ENCODE results near the gene PRKCH. TPM values are rescaled to one million over a fixed set of nuclear protein-coding genes. Genes with fewer than 3 reads are reported as not detected.

The PRKCH gene
- total RNA-seq, 5 donors from 2014 or later (not counting 1 experiment from before 2014, with no cell fraction given), result 267 to 436 (median 326) TPM

- peaks cover 3% of the 10 kb centered on the region for H3K36me3 Mint-ChIP-seq
These were observed 236.9 kb downstream of the PRKCH start for GRCh38 chr14:61558271-61558670.

DNA sequence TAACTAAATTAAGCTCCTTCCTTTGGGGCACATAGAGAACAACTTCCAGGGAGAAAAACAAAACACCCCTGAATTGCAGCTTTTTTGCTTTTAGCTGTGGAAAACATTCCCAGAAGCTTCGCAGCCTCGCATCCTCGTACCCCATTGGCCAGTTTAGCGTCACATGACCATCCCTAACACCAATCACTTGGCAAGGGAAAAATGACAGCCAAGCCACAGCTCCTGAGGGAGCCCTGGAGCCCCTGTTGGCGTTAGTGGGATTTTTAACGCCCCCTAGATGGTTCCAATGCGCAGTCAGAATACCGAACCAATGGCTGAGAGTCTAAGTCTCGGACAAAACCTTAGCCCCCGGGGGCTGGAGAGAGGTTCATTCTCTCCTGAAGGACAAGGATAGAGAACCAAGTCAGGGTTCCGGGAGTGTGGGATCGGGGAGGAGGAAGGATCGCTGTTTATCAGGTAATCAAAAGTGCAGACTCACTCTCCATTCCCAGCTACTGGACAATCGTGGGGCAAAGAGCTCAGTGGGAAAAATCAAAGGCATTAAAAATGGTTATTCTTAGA, 238.3 kb downstream of the PRKCH start:
- no peak for ATAC-seq (replicated peaks in 1 of 4)
- peaks cover 0 to 4% of the 10 kb centered on the region in 2 experiments for H3K4me1 ChIP-seq (ENCODE audit: control insufficient read depth in 1 of 2, extremely low read depth in 1 of 2, insufficient read depth in 2 of 2, low read length in 2 of 2)
- H3K36me3 ChIP-seq (ENCODE audit: control insufficient read depth in 2 of 2, extremely low read depth in 1 of 2, insufficient read depth in 1 of 2, low read length in 1 of 2), result peaks cover 0 to 2% of the 10 kb centered on the region in 2 donors
- Mint-ChIP-seq H3K9me3 (no peaks in the 10 kb centered on the region), H3K4me3 (no peak overlapping the region), H3K27ac (peak overlapping the region in 1 of 2 donors; percentile 23), H3K36me3 (no peaks in the 10 kb centered on the region), H3K27me3 (no peaks in the 10 kb centered on the region), H3K4me1 (peaks cover 18 to 33% (median 32%) of the 10 kb centered on the region in 3 donors)
- H3K9me3 ChIP-seq, result no peaks in the 10 kb centered on the region
- H3K27me3 ChIP-seq (replicated peaks in 1 of 2; ENCODE audit: control insufficient read depth in 2 of 2, extremely low read depth in 1 of 2, insufficient read depth in 2 of 2, low read length in 1 of 2), result no peaks in the 10 kb centered on the region
- H3K27ac ChIP-seq (ENCODE audit: low read length), result no peak overlapping the region
- H3K4me3 ChIP-seq (ENCODE audit: control insufficient read depth in 1 of 2, extremely low read depth in 1 of 2, low read length in 1 of 2), result no peak overlapping the region
- WGBS (ENCODE audit: insufficient coverage), result 96% methylated on average over 10 of the region's 14 CpGs
- POLR2A ChIA-PET, result interaction anchor here in 1 of 2 donors (0.7 kb wide), 2 partner anchors 203 to 423 kb away, joined by 4 to 10 read pairs; no protein-coding TSS in a partner anchor
- DNase-seq, result no peak
- CTCF ChIA-PET, result interaction anchor here in 1 of 2 donors (0.6 to 1.2 kb wide), 2 partner anchors 14 to 44 kb away, joined by 3 read pairs; no protein-coding TSS in a partner anchor

More at GRCh38 chr14:61558271-61558670, 236.9 kb downstream of the PRKCH start:
- Mint-ChIP-seq H3K4me3 (no peak overlapping the region), H3K27ac (no peak overlapping the region), H3K27me3 (no peaks in the 10 kb centered on the region), H3K9me3 (no peaks in the 10 kb centered on the region), H3K4me1 (peaks cover 28 to 36% (median 36%) of the 10 kb centered on the region in 3 donors)
- H3K36me3 ChIP-seq (ENCODE audit: control insufficient read depth in 2 of 2, extremely low read depth in 1 of 2, insufficient read depth in 1 of 2, low read length in 1 of 2), result peaks cover 0 to 2% of the 10 kb centered on the region in 2 donors
- no peaks in the 10 kb centered on the region for H3K27me3 ChIP-seq (replicated peaks in 1 of 2; ENCODE audit: control insufficient read depth in 2 of 2, extremely low read depth in 1 of 2, insufficient read depth in 2 of 2, low read length in 1 of 2)
- H3K4me3 ChIP-seq (ENCODE audit: control insufficient read depth in 1 of 2, extremely low read depth in 1 of 2, low read length in 1 of 2), result no peak overlapping the region
- H3K27ac ChIP-seq (ENCODE audit: low read length), result no peak overlapping the region
- ATAC-seq (replicated peaks in 1 of 4) (no peak), DNase-seq (no peak)
- H3K9me3 ChIP-seq, result no peaks in the 10 kb centered on the region
- peaks cover 0 to 4% of the 10 kb centered on the region in 2 experiments for H3K4me1 ChIP-seq (ENCODE audit: control insufficient read depth in 1 of 2, extremely low read depth in 1 of 2, insufficient read depth in 2 of 2, low read length in 2 of 2)
- ChIA-PET CTCF (interaction anchor here in 1 of 2 donors (0.8 kb wide), 1 partner anchor 79 kb away, joined by 7 read pairs; no protein-coding TSS in a partner anchor), POLR2A (interaction anchor here in 1 of 2 donors (0.6 kb wide), 1 partner anchor 158 kb away, joined by 3 read pairs; no protein-coding TSS in a partner anchor)
- WGBS (ENCODE audit: insufficient coverage), result 95% methylated on average over 3 of the region's 6 CpGs

DNA sequence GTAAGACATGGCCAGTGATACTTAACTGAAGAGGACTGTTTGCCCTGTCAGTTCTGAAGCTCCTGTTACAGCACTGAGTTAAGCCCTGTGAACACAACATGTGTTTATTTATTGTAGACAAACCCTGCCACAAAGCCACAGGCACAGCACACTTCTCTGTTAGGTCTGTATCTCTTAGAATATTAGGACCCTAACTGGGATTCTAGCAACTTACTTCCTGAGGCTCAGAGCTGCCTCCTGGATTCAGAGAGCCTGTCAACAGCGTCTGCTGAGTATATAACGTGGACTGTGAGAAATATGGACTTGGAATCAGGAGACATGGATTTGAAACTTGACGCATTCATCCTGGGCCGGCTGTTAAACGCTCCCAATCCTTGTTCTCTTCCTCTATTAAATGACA, 238.9 kb downstream of the PRKCH start:
- peaks cover 0 to 4% of the 10 kb centered on the region in 2 experiments for H3K4me1 ChIP-seq (ENCODE audit: control insufficient read depth in 1 of 2, extremely low read depth in 1 of 2, insufficient read depth in 2 of 2, low read length in 2 of 2)
- Mint-ChIP-seq H3K36me3 (no peaks in the 10 kb centered on the region), H3K4me1 (peaks cover 13 to 30% (median 29%) of the 10 kb centered on the region in 3 donors), H3K4me3 (no peak overlapping the region), H3K27ac (peak overlapping the region in 1 of 2 donors; percentile 23), H3K27me3 (no peaks in the 10 kb centered on the region), H3K9me3 (no peaks in the 10 kb centered on the region)
- H3K27ac ChIP-seq (ENCODE audit: low read length), result no peak overlapping the region
- H3K36me3 ChIP-seq (ENCODE audit: control insufficient read depth in 2 of 2, extremely low read depth in 1 of 2, insufficient read depth in 1 of 2, low read length in 1 of 2), result peaks cover 0 to 2% of the 10 kb centered on the region in 2 donors
- ATAC-seq (replicated peaks in 1 of 4) (no peak), DNase-seq (no peak)
- ChIA-PET CTCF (interaction anchor here in 1 of 2 donors (0.6 kb wide), 2 partner anchors 105 to 563 kb away, joined by 3 to 5 read pairs; no protein-coding TSS in a partner anchor), POLR2A (interaction anchor here (0.6 to 0.7 kb wide), 3 partner anchors 12 to 203 kb away, joined by 3 to 4 read pairs (median 3); no protein-coding TSS in a partner anchor)
- WGBS (ENCODE audit: insufficient coverage), result no CpG with 5 or more reads among the region's 5 CpGs
- no peaks in the 10 kb centered on the region for H3K27me3 ChIP-seq (replicated peaks in 1 of 2; ENCODE audit: control insufficient read depth in 2 of 2, extremely low read depth in 1 of 2, insufficient read depth in 2 of 2, low read length in 1 of 2)
- no peak overlapping the region for H3K4me3 ChIP-seq (ENCODE audit: control insufficient read depth in 1 of 2, extremely low read depth in 1 of 2, low read length in 1 of 2)
- H3K9me3 ChIP-seq, result no peaks in the 10 kb centered on the region

DNA sequence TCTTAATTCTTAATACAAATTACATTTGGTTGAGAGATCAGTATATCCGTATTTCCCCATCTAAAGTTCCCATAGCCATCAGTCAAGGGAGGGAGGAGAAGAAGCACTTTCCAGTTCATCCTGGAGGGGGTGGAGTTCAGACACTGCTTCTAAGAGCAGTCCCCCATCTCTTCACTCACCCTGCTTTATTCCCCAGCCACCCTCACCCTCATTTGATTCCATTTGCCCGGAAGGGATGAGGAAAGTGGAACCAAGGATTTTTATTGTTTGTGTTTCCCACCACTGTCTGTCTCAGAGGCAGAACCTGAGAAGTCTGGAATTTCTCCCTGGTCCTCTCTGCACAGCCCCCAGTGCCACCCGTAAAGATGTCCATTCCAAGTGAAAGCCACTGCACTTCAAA, 239.7 kb downstream of the PRKCH start:
- WGBS (ENCODE audit: insufficient coverage), result no CpG with 5 or more reads among the region's 3 CpGs
- Histone ChIP-seq H3K9me3 (no peaks in the 10 kb centered on the region), H3K27me3 (replicated peaks in 1 of 2; ENCODE audit: control insufficient read depth in 2 of 2, extremely low read depth in 1 of 2, insufficient read depth in 2 of 2, low read length in 1 of 2) (no peaks in the 10 kb centered on the region), H3K36me3 (ENCODE audit: control insufficient read depth in 2 of 2, extremely low read depth in 1 of 2, insufficient read depth in 1 of 2, low read length in 1 of 2) (peaks cover 0 to 2% of the 10 kb centered on the region in 2 donors), H3K4me1 (ENCODE audit: control insufficient read depth in 1 of 2, extremely low read depth in 1 of 2, insufficient read depth in 2 of 2, low read length in 2 of 2) (peaks cover 0 to 4% of the 10 kb centered on the region in 2 experiments), H3K27ac (ENCODE audit: low read length) (no peak overlapping the region), H3K4me3 (ENCODE audit: control insufficient read depth in 1 of 2, extremely low read depth in 1 of 2, low read length in 1 of 2) (no peak overlapping the region)
- DNase-seq (no peak), ATAC-seq (replicated peaks in 1 of 4) (no peak)
- H3K27ac Mint-ChIP-seq, result peak overlapping the region in 1 of 2 donors; percentile 16
- H3K36me3 Mint-ChIP-seq, result no peaks in the 10 kb centered on the region
- H3K9me3 Mint-ChIP-seq, result no peaks in the 10 kb centered on the region
- POLR2A ChIA-PET, result interaction anchor here in 1 of 2 donors (0.6 kb wide), 1 partner anchor 13 kb away, joined by 3 read pairs; no protein-coding TSS in a partner anchor
- peaks cover 6 to 32% (median 28%) of the 10 kb centered on the region in 3 donors for H3K4me1 Mint-ChIP-seq
- no peaks in the 10 kb centered on the region for H3K27me3 Mint-ChIP-seq
- CTCF ChIA-PET, result interaction anchor here in 1 of 2 donors (0.6 kb wide), 1 partner anchor 562 kb away, joined by 5 read pairs; no protein-coding TSS in a partner anchor
- H3K4me3 Mint-ChIP-seq, result no peak overlapping the region

- no peaks in the 10 kb centered on the region for H3K27me3 Mint-ChIP-seq
- H3K4me1 Mint-ChIP-seq, result peaks cover 6 to 32% (median 29%) of the 10 kb centered on the region in 3 donors
- Histone ChIP-seq H3K27ac (ENCODE audit: low read length) (no peak overlapping the region), H3K9me3 (no peaks in the 10 kb centered on the region), H3K27me3 (replicated peaks in 1 of 2; ENCODE audit: control insufficient read depth in 2 of 2, extremely low read depth in 1 of 2, insufficient read depth in 2 of 2, low read length in 1 of 2) (no peaks in the 10 kb centered on the region), H3K4me1 (ENCODE audit: control insufficient read depth in 1 of 2, extremely low read depth in 1 of 2, insufficient read depth in 2 of 2, low read length in 2 of 2) (peaks cover 0 to 4% of the 10 kb centered on the region in 2 experiments), H3K4me3 (ENCODE audit: control insufficient read depth in 1 of 2, extremely low read depth in 1 of 2, low read length in 1 of 2) (no peak overlapping the region), H3K36me3 (ENCODE audit: control insufficient read depth in 2 of 2, extremely low read depth in 1 of 2, insufficient read depth in 1 of 2, low read length in 1 of 2) (peaks cover 0 to 2% of the 10 kb centered on the region in 2 donors)
- ATAC-seq (replicated peaks in 1 of 4), result no peak
- H3K9me3 Mint-ChIP-seq, result no peaks in the 10 kb centered on the region
- no peak overlapping the region for H3K4me3 Mint-ChIP-seq
- 94% methylated on average over 6 of the region's 8 CpGs for WGBS (ENCODE audit: insufficient coverage)
- peak overlapping the region; percentile 4 to 16 for H3K27ac Mint-ChIP-seq
- no peaks in the 10 kb centered on the region for H3K36me3 Mint-ChIP-seq
- ChIA-PET POLR2A (no interaction called here), CTCF (interaction anchor here in 1 of 2 donors (0.6 kb wide), 1 partner anchor 155 kb away, joined by 3 read pairs; no protein-coding TSS in a partner anchor)
- DNase-seq, result no peak
These were observed 240.4 kb downstream of the PRKCH start for GRCh38 chr14:61561657-61562276.

Measured in T-cell (primary cell).